B cell (primary cell): ENCODE measurements around the gene FTH1. TPM values are rescaled to one million over a fixed set of nuclear protein-coding genes. Genes with fewer than 3 reads are reported as not detected.

ENCODE experiments used
- ATAC-seq: fragments of 200-7000 bp; cut with Tn5 transposase; one replicate; pipeline ENCODE4 v1.10.0; 2021; ENCODE audit warnings: low read depth, mild to moderate bottlenecking, moderate number of reproducible peaks, moderate library complexity
- CTCF ChIA-PET: fragments of 350-600 bp; sonication (Branson Sonifier 250); formaldehyde crosslinking; loops from one replicate; lab custom pipeline; 2021; ENCODE audit warnings: antibody characterized with exemption, inconsistent platforms; lab: Charles Lee
- POLR2A ChIA-PET: fragments of 350-600 bp; sonication (Branson Sonifier 250); formaldehyde crosslinking; loops from one replicate; lab custom pipeline; 2021; ENCODE audit warnings: antibody characterized with exemption; lab: Charles Lee
- DNase-seq: peaks from one replicate; pipeline ENCODE4 v3.0.0; 2013
- H2AFZ ChIP-seq: 2 replicates; pipeline ENCODE4 v1.6.1; 2012; ENCODE audit warnings: mild to moderate bottlenecking, low read depth, low read length; ENCODE audit not compliant: insufficient read depth, poor library complexity, severe bottlenecking
- H3K27ac ChIP-seq, 2 donors: 1 replicate in 1 of 2; 2 replicates in 1 of 2; pipeline ENCODE4 v1.5.1; 2012 to 2013; ENCODE audit warnings: low read length in 2 of 2, mild to moderate bottlenecking in 2 of 2, moderate library complexity in 1 of 2
- H3K27me3 ChIP-seq, 4 experiments: fragments of 200-600 bp in 1 of 4; sonication (generic) in 1 of 4; replicated peaks in 1 of 4; 1 replicate in 2 of 4; 2 replicates in 2 of 4; pipeline versions ENCODE4 v1.6.1 to v1.7.0; 2013 to 2016; ENCODE audit warnings: low read length in 3 of 4, mild to moderate bottlenecking in 2 of 4, mixed read lengths in 1 of 4, moderate library complexity in 1 of 4; ENCODE audit not compliant: insufficient read depth in 4 of 4, control insufficient read depth in 3 of 4; ENCODE audit errors: control extremely low read depth in 1 of 4
- H3K36me3 ChIP-seq, 2 experiments: replicated peaks in 1 of 2; 1 replicate in 1 of 2; 2 replicates in 1 of 2; pipeline versions ENCODE4 v1.6.1 to v1.7.1; 2013; ENCODE audit warnings: low read length in 1 of 2; ENCODE audit not compliant: insufficient read depth in 2 of 2, control insufficient read depth in 1 of 2; ENCODE audit errors: control extremely low read depth in 1 of 2, extremely low read depth in 1 of 2
- H3K4me1 ChIP-seq, 2 donors: fragments of 200-600 bp in 1 of 2; sonication (generic) in 1 of 2; 1 replicate in 1 of 2; 2 replicates in 1 of 2; pipeline versions ENCODE4 v1.5.1 to v1.6.1; 2013 to 2017; ENCODE audit warnings: low read length in 2 of 2; ENCODE audit not compliant: control insufficient read depth in 2 of 2, insufficient read depth in 2 of 2
- H3K4me2 ChIP-seq: replicated peaks from 2 replicates; pipeline ENCODE3; 2012; ENCODE audit warnings: mild to moderate bottlenecking, low read depth, low read length; ENCODE audit not compliant: poor library complexity, severe bottlenecking
- H3K4me3 ChIP-seq, 5 experiments: fragments of 200-600 bp in 1 of 5; sonication (generic) in 1 of 5; 1 replicate in 3 of 5; 2 replicates in 2 of 5; pipeline versions ENCODE4 v1.5.1 to v1.7.0; 2011 to 2016; ENCODE audit warnings: low read length in 4 of 5, mild to moderate bottlenecking in 4 of 5, low read depth in 2 of 5, control low read depth in 1 of 5, moderate library complexity in 1 of 5; ENCODE audit not compliant: insufficient read depth in 1 of 5; ENCODE audit errors: control extremely low read depth in 1 of 5, extremely low read depth in 1 of 5
- H3K79me2 ChIP-seq: fragments of 200-600 bp; sonication (generic); one replicate; pipeline ENCODE4 v1.6.0; 2016; ENCODE audit warnings: low read length; ENCODE audit not compliant: control insufficient read depth, insufficient read depth
- H3K9ac ChIP-seq: fragments of 200-600 bp; sonication (generic); 2 replicates; pipeline ENCODE4 v1.6.1; 2017; ENCODE audit warnings: mild to moderate bottlenecking, low read length, moderate library complexity
- H3K9me3 ChIP-seq, 3 donors: one replicate each; pipeline versions ENCODE4 v1.6.1 to v1.7.1; 2013; ENCODE audit warnings: low read length in 2 of 3; ENCODE audit not compliant: control insufficient read depth in 2 of 3, insufficient read depth in 1 of 3; ENCODE audit errors: control extremely low read depth in 1 of 3
- H4K20me1 ChIP-seq: 2 replicates; pipeline ENCODE4 v1.6.0; 2012; ENCODE audit warnings: mild to moderate bottlenecking, low read length; ENCODE audit not compliant: insufficient read depth, control insufficient read depth, poor library complexity, severe bottlenecking
- H3K27ac Mint-ChIP-seq: one replicate; pipeline ENCODE4 v1.8.0; 2021; ENCODE audit warnings: mixed read lengths
- H3K27me3 Mint-ChIP-seq: one replicate; pipeline ENCODE4 v1.8.0; 2021; ENCODE audit warnings: mixed read lengths
- H3K4me1 Mint-ChIP-seq: one replicate; pipeline ENCODE4 v1.8.0; 2021; ENCODE audit warnings: mixed read lengths
- H3K4me3 Mint-ChIP-seq: one replicate; pipeline ENCODE4 v1.8.0; 2021; ENCODE audit warnings: mixed read lengths
- H3K9me3 Mint-ChIP-seq: one replicate; pipeline ENCODE4 v1.8.0; 2022; ENCODE audit warnings: mixed read lengths; ENCODE audit not compliant: insufficient read depth
- CTCF ChIP-seq: fragments of 200-600 bp; IDR thresholded peaks from one replicate; pipeline ENCODE4 v1.8.0; 2022; ENCODE audit warnings: antibody characterized with exemption, mild to moderate bottlenecking
- EZH2 ChIP-seq: IDR thresholded peaks from 2 replicates; pipeline ENCODE4 v1.6.1; 2012; ENCODE audit warnings: borderline replicate concordance, low read depth, mild to moderate bottlenecking, moderate library complexity, low read length; ENCODE audit not compliant: insufficient read depth, poor library complexity, severe bottlenecking
- WGBS: methylation state at CpG from one replicate; pipeline ENCODE4 v1.1.5; 2013; ENCODE audit warnings: missing lambda C conversion rate; ENCODE audit not compliant: insufficient coverage; 5-methylcytosine and 5-hydroxymethylcytosine counted together
- intact Hi-C: fragments of 100-400 bp; cut with micrococcal nuclease; formaldehyde crosslinking; loops from one replicate; pipeline ENCODE4 v1.10.0; 2022
- polyA plus RNA-seq: library from polyadenylated mRNA; depleted of rRNA; stranded (reverse); fragments of >200 nt; gene quantifications from 2 replicates; pipeline ENCODE4 v1.2.3, GENCODE V29; 2012
- total RNA-seq, 2 donors: library from RNA; stranded (reverse); fragments of 120-200 nt in 1 of 2; gene quantifications; 1 replicate in 1 of 2; 2 replicates in 1 of 2; pipeline versions ENCODE4 v1.2.3 to v1.2.4, GENCODE V29; 2013 to 2022

The FTH1 gene
- total and polyA plus RNA-seq, 2 donors (not counting 1 experiment from before 2014, with no cell fraction given) = 1,136 to 1,314 TPM

- Histone ChIP-seq H3K9ac (no peak overlapping the region), H3K4me1 (peaks cover 26 to 29% of the 10 kb centered on the region in 2 donors), H3K4me3 (no peak overlapping the region), H3K36me3 (no peaks in the 10 kb centered on the region), H3K79me2 (peaks cover 13% of the 10 kb centered on the region), H3K27ac (no peak overlapping the region), H4K20me1 (no peaks in the 10 kb centered on the region), H3K27me3 (no peaks in the 10 kb centered on the region), H3K4me2 (no peak overlapping the region), H3K9me3 (no peaks in the 10 kb centered on the region), H2AFZ (no peak overlapping the region)
- intact Hi-C loops = no loop called here
- Mint-ChIP-seq H3K4me1 (peaks cover 28% of the 10 kb centered on the region), H3K4me3 (no peak overlapping the region), H3K9me3 (no peaks in the 10 kb centered on the region), H3K27me3 (no peaks in the 10 kb centered on the region), H3K27ac (no peak overlapping the region)
- ChIA-PET POLR2A (no interaction called here), CTCF (interaction anchor here (0.6 to 2.4 kb wide), 4 partner anchors 28 to 111 kb away, joined by 3 to 5 read pairs (median 4); no protein-coding TSS in a partner anchor)
- ATAC-seq (no peak), DNase-seq (no peak)
- 76% methylated on average over 7 of the region's 15 CpGs for WGBS
- TF ChIP-seq CTCF = no peak
Measured at GRCh38 chr11:61975638-61976419, 8.4 kb upstream of the FTH1 start.

- Histone ChIP-seq H2AFZ (no peak overlapping the region), H3K4me2 (no peak overlapping the region), H4K20me1 (no peaks in the 10 kb centered on the region), H3K36me3 (no peaks in the 10 kb centered on the region), H3K4me1 (peaks cover 27 to 30% of the 10 kb centered on the region in 2 donors), H3K27me3 (no peaks in the 10 kb centered on the region), H3K9ac (no peak overlapping the region), H3K27ac (no peak overlapping the region), H3K79me2 (peaks cover 13% of the 10 kb centered on the region), H3K9me3 (no peaks in the 10 kb centered on the region), H3K4me3 (no peak overlapping the region)
- Mint-ChIP-seq H3K9me3 (no peaks in the 10 kb centered on the region), H3K27ac (no peak overlapping the region), H3K4me1 (peaks cover 32% of the 10 kb centered on the region), H3K27me3 (no peaks in the 10 kb centered on the region), H3K4me3 (no peak overlapping the region)
- CTCF ChIA-PET = interaction anchor here (0.6 to 2.4 kb wide), 5 partner anchors 11 to 106 kb away, joined by 3 to 5 read pairs (median 3); no protein-coding TSS in a partner anchor
- intact Hi-C loops = no loop called here
- ATAC-seq (no peak), DNase-seq (no peak)
- WGBS = 96% methylated on average over 10 of the region's 14 CpGs
- POLR2A ChIA-PET = interaction anchor here (0.6 kb wide), 1 partner anchor 73 kb away, joined by 5 read pairs; no protein-coding TSS in a partner anchor
- TF ChIP-seq CTCF (no peak), EZH2 (no peak)
Measured at GRCh38 chr11:61974766-61975631, 7.6 kb upstream of the FTH1 start.
